Natural killer cell (primary cell): ENCODE measurements around the gene SH3D19. TPM values are rescaled to one million over a fixed set of nuclear protein-coding genes. Genes with fewer than 3 reads are reported as not detected.

Experiments
- ATAC-seq, 3 donors: fragments of 150-1000 bp in 2 of 3; fragments of 200-7000 bp in 1 of 3; cut with Tn5 transposase; 1 replicate in 1 of 3; 2 replicates in 2 of 3; pipeline ENCODE4 v1.10.0; 2021; ENCODE audit warnings: mild to moderate bottlenecking in 2 of 3, moderate library complexity in 2 of 3
- DNase-seq, 2 donors: peaks; one replicate each; pipeline versions ENCODE4 v3.0.0 to v3.0.0-alpha.2; 2013 to 2021; ENCODE audit warnings: mixed read lengths in 1 of 2
- H3K27ac ChIP-seq: one replicate; pipeline ENCODE4 v1.5.1; 2013; ENCODE audit warnings: mild to moderate bottlenecking, low read length
- H3K27me3 ChIP-seq: one replicate; pipeline ENCODE4 v1.6.1; 2013; ENCODE audit warnings: low read length; ENCODE audit not compliant: control insufficient read depth, insufficient read depth
- H3K36me3 ChIP-seq: one replicate; pipeline ENCODE4 v1.6.1; 2013; ENCODE audit warnings: low read length; ENCODE audit not compliant: control insufficient read depth, insufficient read depth
- H3K4me1 ChIP-seq: one replicate; pipeline ENCODE4 v1.6.1; 2013; ENCODE audit warnings: low read length; ENCODE audit not compliant: control insufficient read depth, insufficient read depth
- H3K4me3 ChIP-seq: one replicate; pipeline ENCODE4 v1.5.1; 2013; ENCODE audit warnings: low read length
- H3K9me3 ChIP-seq: one replicate; pipeline ENCODE4 v1.6.1; 2013; ENCODE audit warnings: low read length; ENCODE audit not compliant: control insufficient read depth, insufficient read depth
- H3K27ac Mint-ChIP-seq, 2 donors: one replicate each; pipeline ENCODE4 v1.8.0; 2022; ENCODE audit warnings: mild to moderate bottlenecking in 2 of 2, mixed read lengths in 2 of 2, moderate library complexity in 1 of 2
- H3K27me3 Mint-ChIP-seq, 2 donors: one replicate each; pipeline ENCODE4 v1.8.0; 2022; ENCODE audit warnings: low read depth in 2 of 2, mixed read lengths in 2 of 2
- H3K36me3 Mint-ChIP-seq: one replicate; pipeline ENCODE4 v1.8.0; 2022; ENCODE audit warnings: mixed read lengths
- H3K4me1 Mint-ChIP-seq, 2 donors: one replicate each; pipeline ENCODE4 v1.8.0; 2022; ENCODE audit warnings: mixed read lengths in 2 of 2
- H3K4me3 Mint-ChIP-seq: one replicate; pipeline ENCODE4 v1.8.0; 2022; ENCODE audit warnings: mild to moderate bottlenecking, moderate library complexity, mixed read lengths
- H3K9me3 Mint-ChIP-seq, 2 donors: one replicate each; pipeline ENCODE4 v1.8.0; 2022; ENCODE audit warnings: mixed read lengths in 2 of 2
- WGBS: methylation state at CpG from one replicate; pipeline ENCODE4 v1.1.7; 2013; ENCODE audit warnings: missing lambda C conversion rate; ENCODE audit not compliant: insufficient coverage; 5-methylcytosine and 5-hydroxymethylcytosine counted together
- intact Hi-C: fragments of 100-400 bp; cut with micrococcal nuclease; formaldehyde crosslinking; loops from one replicate; pipeline ENCODE4 v1.14.2; 2022
- total RNA-seq, 4 donors: library from RNA; stranded (reverse); fragments of 120-200 nt in 1 of 4; gene quantifications; one replicate each; pipeline versions ENCODE4 v1.2.3 to v1.2.4, GENCODE V29; 2013 to 2022
- TF ChIP-seq, protein P1 (sequence below): fragments of 200-600 bp; IDR thresholded peaks from one replicate; pipeline ENCODE4 v1.8.0; 2022; ENCODE audit warnings: antibody characterized with exemption

The SH3D19 gene
- total RNA-seq, 3 donors from 2014 or later (not counting 1 experiment from before 2014, with no cell fraction given): 0.13 TPM; not detected in 2

DNA sequence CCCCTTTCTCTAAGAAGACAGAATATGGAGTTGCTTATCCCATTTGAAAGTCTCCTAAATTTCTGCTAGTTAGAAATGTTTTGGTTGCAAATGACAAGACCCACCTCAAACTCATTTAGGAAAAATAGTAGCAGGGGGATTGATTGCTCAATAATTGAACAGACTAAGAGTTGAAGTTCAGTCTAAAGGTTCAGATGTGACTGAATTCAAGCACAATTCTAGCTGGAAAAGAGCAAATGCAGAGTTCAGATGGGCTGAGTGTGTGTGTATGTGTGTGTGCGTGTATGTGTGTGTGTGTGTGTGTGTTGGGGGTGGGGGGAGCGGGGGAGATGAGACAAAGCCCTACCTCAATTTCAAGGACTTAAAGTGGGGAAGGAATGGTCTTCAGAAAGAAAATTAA is 35.7 kb upstream of the SH3D19 start:
- no peaks in the 10 kb centered on the region for H3K9me3 ChIP-seq
- intact Hi-C loops: no loop called here
- DNase-seq (no peak), ATAC-seq (no peak)
- WGBS: 97% methylated on average over 2 of the region's 2 CpGs
- no peaks in the 10 kb centered on the region for H3K36me3 ChIP-seq
- H3K4me1 ChIP-seq: no peaks in the 10 kb centered on the region
- no peaks in the 10 kb centered on the region for H3K27me3 ChIP-seq
- TF ChIP-seq, protein P1, sequence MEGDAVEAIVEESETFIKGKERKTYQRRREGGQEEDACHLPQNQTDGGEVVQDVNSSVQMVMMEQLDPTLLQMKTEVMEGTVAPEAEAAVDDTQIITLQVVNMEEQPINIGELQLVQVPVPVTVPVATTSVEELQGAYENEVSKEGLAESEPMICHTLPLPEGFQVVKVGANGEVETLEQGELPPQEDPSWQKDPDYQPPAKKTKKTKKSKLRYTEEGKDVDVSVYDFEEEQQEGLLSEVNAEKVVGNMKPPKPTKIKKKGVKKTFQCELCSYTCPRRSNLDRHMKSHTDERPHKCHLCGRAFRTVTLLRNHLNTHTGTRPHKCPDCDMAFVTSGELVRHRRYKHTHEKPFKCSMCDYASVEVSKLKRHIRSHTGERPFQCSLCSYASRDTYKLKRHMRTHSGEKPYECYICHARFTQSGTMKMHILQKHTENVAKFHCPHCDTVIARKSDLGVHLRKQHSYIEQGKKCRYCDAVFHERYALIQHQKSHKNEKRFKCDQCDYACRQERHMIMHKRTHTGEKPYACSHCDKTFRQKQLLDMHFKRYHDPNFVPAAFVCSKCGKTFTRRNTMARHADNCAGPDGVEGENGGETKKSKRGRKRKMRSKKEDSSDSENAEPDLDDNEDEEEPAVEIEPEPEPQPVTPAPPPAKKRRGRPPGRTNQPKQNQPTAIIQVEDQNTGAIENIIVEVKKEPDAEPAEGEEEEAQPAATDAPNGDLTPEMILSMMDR: no peak
- H3K4me1 Mint-ChIP-seq: no peaks in the 10 kb centered on the region
- H3K9me3 Mint-ChIP-seq: no peaks in the 10 kb centered on the region
- no peaks in the 10 kb centered on the region for H3K36me3 Mint-ChIP-seq
- peaks cover 2 to 9% of the 10 kb centered on the region in 2 donors for H3K27me3 Mint-ChIP-seq
- no peak overlapping the region for H3K4me3 ChIP-seq
- H3K4me3 Mint-ChIP-seq: no peak overlapping the region
- no peak overlapping the region for H3K27ac ChIP-seq
- H3K27ac Mint-ChIP-seq: no peak overlapping the region

DNA sequence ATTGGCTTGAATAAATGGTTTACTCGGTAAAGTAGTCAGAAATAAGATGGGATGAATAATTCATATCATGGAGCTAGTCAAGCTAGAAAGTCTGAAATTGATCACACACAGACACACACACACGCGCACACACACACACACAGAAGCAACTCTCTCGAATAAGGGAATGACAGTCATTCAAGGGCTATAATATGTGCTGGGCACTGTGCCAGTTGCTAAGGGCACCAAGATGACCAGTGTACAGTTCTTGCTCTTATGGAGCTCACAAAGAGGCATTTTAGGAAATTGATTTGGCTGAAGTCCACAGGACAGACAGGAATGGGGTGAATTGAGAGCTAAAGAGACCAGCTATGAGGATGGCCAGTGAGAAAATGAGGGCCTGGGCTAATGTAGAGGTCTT is 34.2 kb upstream of the SH3D19 start:
- TF ChIP-seq, protein P1: no peak
- H3K27ac ChIP-seq: no peak overlapping the region
- no peaks in the 10 kb centered on the region for H3K4me1 ChIP-seq
- no peaks in the 10 kb centered on the region for H3K9me3 Mint-ChIP-seq
- H3K4me1 Mint-ChIP-seq: no peaks in the 10 kb centered on the region
- no peaks in the 10 kb centered on the region for H3K27me3 ChIP-seq
- 88% methylated on average over 3 of the region's 4 CpGs for whole genome bisulfite sequencing
- intact Hi-C loops: no loop called here
- no peak overlapping the region for H3K4me3 Mint-ChIP-seq
- ATAC-seq: no peak
- no peaks in the 10 kb centered on the region for H3K36me3 Mint-ChIP-seq
- H3K27me3 Mint-ChIP-seq: peaks cover 2 to 9% of the 10 kb centered on the region in 2 donors
- no peak overlapping the region for H3K4me3 ChIP-seq
- H3K27ac Mint-ChIP-seq: no peak overlapping the region
- H3K9me3 ChIP-seq: no peaks in the 10 kb centered on the region
- no peaks in the 10 kb centered on the region for H3K36me3 ChIP-seq
- DNase-seq: no peak

DNA sequence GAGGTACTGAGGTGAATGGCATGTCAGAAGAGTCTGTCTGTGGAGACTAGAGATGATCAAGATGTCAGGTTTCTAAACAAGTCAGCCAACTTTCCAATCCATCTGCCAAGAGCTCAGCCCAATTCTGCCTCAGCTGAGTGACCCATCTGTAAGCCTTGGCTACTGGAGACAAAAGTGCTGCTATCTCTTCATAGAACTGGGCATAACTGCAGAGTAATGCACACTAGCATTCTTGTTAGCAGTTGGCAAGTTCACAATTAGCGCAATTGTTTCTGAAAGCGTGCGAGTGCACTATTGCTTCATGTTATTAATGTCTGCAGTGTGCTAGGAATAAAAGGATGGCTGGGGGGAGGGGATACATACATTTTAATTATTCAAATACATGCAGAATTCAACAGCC is 32.9 kb upstream of the SH3D19 start:
- H3K9me3 ChIP-seq: no peaks in the 10 kb centered on the region
- WGBS: 89% methylated on average over 3 of the region's 3 CpGs
- H3K4me1 ChIP-seq: no peaks in the 10 kb centered on the region
- Mint-ChIP-seq H3K27ac (no peak overlapping the region), H3K27me3 (peaks cover 5 to 15% of the 10 kb centered on the region in 2 donors), H3K9me3 (no peaks in the 10 kb centered on the region), H3K4me3 (no peak overlapping the region), H3K36me3 (no peaks in the 10 kb centered on the region), H3K4me1 (no peaks in the 10 kb centered on the region)
- H3K36me3 ChIP-seq: no peaks in the 10 kb centered on the region
- H3K4me3 ChIP-seq: no peak overlapping the region
- TF ChIP-seq, protein P1: no peak
- no peak overlapping the region for H3K27ac ChIP-seq
- intact Hi-C loops: no loop called here
- no peak for DNase-seq
- no peak for ATAC-seq
- no peaks in the 10 kb centered on the region for H3K27me3 ChIP-seq

DNA sequence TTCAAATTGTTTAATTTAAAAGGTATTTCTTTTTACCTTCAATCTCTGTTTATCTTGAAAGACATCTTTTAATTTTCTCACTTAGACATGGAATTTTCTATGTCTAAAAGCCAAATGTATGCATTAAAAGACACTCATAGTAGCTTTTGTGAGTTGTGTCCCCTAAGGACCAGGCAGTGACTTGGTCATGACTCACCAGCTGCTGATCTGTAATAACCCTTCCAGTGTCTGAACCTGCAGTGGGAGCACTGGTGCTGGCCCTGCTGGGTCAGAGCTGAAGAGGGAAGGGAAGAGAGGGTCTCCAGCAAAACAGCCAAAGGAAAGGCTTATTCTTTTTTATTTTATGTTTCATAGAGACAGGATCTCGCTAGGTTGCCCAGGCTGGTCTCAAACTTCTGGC is 31.1 kb upstream of the SH3D19 start:
- Histone ChIP-seq H3K27ac (no peak overlapping the region), H3K4me1 (no peaks in the 10 kb centered on the region), H3K9me3 (no peaks in the 10 kb centered on the region), H3K36me3 (no peaks in the 10 kb centered on the region), H3K4me3 (no peak overlapping the region), H3K27me3 (no peaks in the 10 kb centered on the region)
- Mint-ChIP-seq H3K4me1 (no peaks in the 10 kb centered on the region), H3K36me3 (no peaks in the 10 kb centered on the region), H3K4me3 (no peak overlapping the region), H3K27ac (no peak overlapping the region), H3K9me3 (no peaks in the 10 kb centered on the region), H3K27me3 (peaks cover 5 to 15% of the 10 kb centered on the region in 2 donors)
- intact Hi-C loops: no loop called here
- TF ChIP-seq, protein P1: no peak
- DNase-seq: no peak
- 57% methylated on average over 1 of the region's 1 CpG for WGBS
- no peak for ATAC-seq
